Right cardiac atrium (tissue), 5 donors: ENCODE measurements around the gene SLC22A1. TPM values are rescaled to one million over a fixed set of nuclear protein-coding genes. Genes with fewer than 3 reads are reported as not detected.
A peak's percentile ranks its signal among the peaks of the same experiment; 100 is the strongest.

Experiments used
- ATAC-seq, 2 donors: fragments of 200-7000 bp; cut with Tn5 transposase; one replicate each; pipeline versions ENCODE4 v1.8.0 to v1.9.1; 2020; ENCODE audit warnings: moderate library complexity in 2 of 2, mild to moderate bottlenecking in 1 of 2
- DNase-seq, 3 donors: peaks; one replicate each; pipeline ENCODE4 v3.0.0-alpha.2; 2020
- H3K27ac ChIP-seq: one replicate; pipeline ENCODE4 v1.5.1; 2013; ENCODE audit warnings: mild to moderate bottlenecking, low read length, control low read depth, moderate library complexity
- H3K27me3 ChIP-seq: one replicate; pipeline ENCODE4 v1.6.1; 2013; ENCODE audit not compliant: control insufficient read depth, insufficient read depth
- H3K4me1 ChIP-seq: one replicate; pipeline ENCODE4 v1.6.1; 2013; ENCODE audit warnings: low read length; ENCODE audit not compliant: control insufficient read depth, insufficient read depth
- H3K4me3 ChIP-seq: one replicate; pipeline ENCODE4 v1.5.1; 2013; ENCODE audit warnings: low read length, control low read depth
- H3K9me3 ChIP-seq: one replicate; pipeline ENCODE4 v1.6.1; 2013; ENCODE audit warnings: low read length; ENCODE audit not compliant: control insufficient read depth
- WGBS: extraction: QIAGEN DNeasy Blood & Tissue Kit; methylation state at CpG from one replicate; pipeline ENCODE4 v1.1.7; 2013; 5-methylcytosine and 5-hydroxymethylcytosine counted together
- intact Hi-C, 4 donors: fragments of 100-400 bp; cut with DNase I; formaldehyde crosslinking; loops; one replicate each; pipeline versions ENCODE4 v1.11.0 to v1.14.0; 2022 to 2023
- polyA plus RNA-seq: library from polyadenylated mRNA; stranded (reverse); fragments of 200-250 nt; gene quantifications from one replicate; pipeline ENCODE4 v1.2.3, GENCODE V29; 2013
- total RNA-seq, 4 donors: library from RNA; stranded (reverse); fragmentation: NEBNext Ultra II Directional; extraction: Animal tissue kit (Norgen Biotek cat#: 25700); gene quantifications; one replicate each; pipeline ENCODE4 v1.2.1, GENCODE V29; 2021
- donor health status: healthy with polysubstance abuse.
- donor health status: DM: no; HTN: yes; CAD: no.
- donor health status: DM: no; HTN: no; CAD: no.
- donor health status: DM: no; HTN: yes; CAD: no; lungs with severe emphysema.
- donor health status: DM: yes; HTN: yes; CAD: no.

SLC22A1 gene
- total and polyA plus RNA-seq, 5 donors: 0.21 to 0.97 (median 0.45) TPM; not detected in 1

GRCh38 chr6:160093946-160094345 is 27.7 kb upstream of the SLC22A1 start:
- ATAC-seq (no peak), DNase-seq (no peak)
- Histone ChIP-seq H3K27me3 (no peaks in the 10 kb centered on the region), H3K9me3 (no peaks in the 10 kb centered on the region), H3K27ac (no peak overlapping the region), H3K4me3 (no peak overlapping the region), H3K4me1 (no peaks in the 10 kb centered on the region)
- 95% methylated on average over 4 of the region's 4 CpGs for WGBS
- intact Hi-C loops: no loop called here

GRCh38 chr6:160095146-160095845 is 26.3 kb upstream of the SLC22A1 start:
- Histone ChIP-seq H3K4me1 (no peaks in the 10 kb centered on the region), H3K27me3 (no peaks in the 10 kb centered on the region), H3K4me3 (no peak overlapping the region), H3K9me3 (no peaks in the 10 kb centered on the region), H3K27ac (no peak overlapping the region)
- ATAC-seq (no peak), DNase-seq (no peak)
- 91% methylated on average over 8 of the region's 8 CpGs for WGBS
- intact Hi-C loops: no loop called here

GRCh38 chr6:160101277-160102205 is 20.1 kb upstream of the SLC22A1 start:
- ATAC-seq: peak in 1 of 2 donors; percentile 29
- intact Hi-C loops: no loop called here
- Histone ChIP-seq H3K4me3 (no peak overlapping the region), H3K27ac (no peak overlapping the region), H3K27me3 (no peaks in the 10 kb centered on the region), H3K9me3 (no peaks in the 10 kb centered on the region), H3K4me1 (no peaks in the 10 kb centered on the region)
- WGBS: 65% methylated on average over 23 of the region's 23 CpGs
- peak in 2 of 3 donors; percentile 37 to 64 for DNase-seq

GRCh38 chr6:160102399-160102798 is 19.2 kb upstream of the SLC22A1 start:
- WGBS: 91% methylated on average over 16 of the region's 16 CpGs
- no peak overlapping the region for H3K27ac ChIP-seq
- DNase-seq (peak in 1 of 3 donors; percentile 35), ATAC-seq (no peak)
- no peaks in the 10 kb centered on the region for H3K27me3 ChIP-seq
- H3K4me1 ChIP-seq: no peaks in the 10 kb centered on the region
- H3K4me3 ChIP-seq: no peak overlapping the region
- intact Hi-C loops: no loop called here
- no peaks in the 10 kb centered on the region for H3K9me3 ChIP-seq

GRCh38 chr6:160102956-160103824 is 18.4 kb upstream of the SLC22A1 start:
- WGBS: 84% methylated on average over 14 of the region's 14 CpGs
- Histone ChIP-seq H3K4me3 (no peak overlapping the region), H3K27me3 (no peaks in the 10 kb centered on the region), H3K27ac (no peak overlapping the region), H3K9me3 (no peaks in the 10 kb centered on the region), H3K4me1 (no peaks in the 10 kb centered on the region)
- intact Hi-C loops: no loop called here
- ATAC-seq (peak in 1 of 2 donors; percentile 42), DNase-seq (peak in 1 of 3 donors; percentile 42)

GRCh38 chr6:160103825-160104100 is 17.9 kb upstream of the SLC22A1 start:
- no peak overlapping the region for H3K4me3 ChIP-seq
- intact Hi-C loops: no loop called here
- 66% methylated on average over 7 of the region's 7 CpGs for WGBS
- ATAC-seq (peak in 1 of 2 donors; percentile 56), DNase-seq (peak in 1 of 3 donors; percentile 67)
- H3K4me1 ChIP-seq: no peaks in the 10 kb centered on the region
- no peaks in the 10 kb centered on the region for H3K9me3 ChIP-seq
- H3K27ac ChIP-seq: no peak overlapping the region
- no peaks in the 10 kb centered on the region for H3K27me3 ChIP-seq

- intact Hi-C loops: no loop called here
- ATAC-seq (no peak), DNase-seq (peak in 1 of 3 donors; percentile 22)
- no peaks in the 10 kb centered on the region for H3K27me3 ChIP-seq
- no peaks in the 10 kb centered on the region for H3K9me3 ChIP-seq
- no peak overlapping the region for H3K27ac ChIP-seq
- WGBS: 94% methylated on average over 20 of the region's 20 CpGs
- H3K4me1 ChIP-seq: no peaks in the 10 kb centered on the region
- no peak overlapping the region for H3K4me3 ChIP-seq
Measured at GRCh38 chr6:160104821-160105517, 16.6 kb upstream of the SLC22A1 start.

GRCh38 chr6:160106010-160106409 is 15.6 kb upstream of the SLC22A1 start:
- no peaks in the 10 kb centered on the region for H3K4me1 ChIP-seq
- no peak for ATAC-seq
- no peaks in the 10 kb centered on the region for H3K27me3 ChIP-seq
- no peak overlapping the region for H3K27ac ChIP-seq
- H3K9me3 ChIP-seq: no peaks in the 10 kb centered on the region
- intact Hi-C loops: no loop called here
- H3K4me3 ChIP-seq: no peak overlapping the region
- DNase-seq: no peak
- WGBS: 96% methylated on average over 14 of the region's 14 CpGs

- Histone ChIP-seq H3K27ac (no peak overlapping the region), H3K4me1 (no peaks in the 10 kb centered on the region), H3K27me3 (no peaks in the 10 kb centered on the region), H3K9me3 (no peaks in the 10 kb centered on the region), H3K4me3 (no peak overlapping the region)
- intact Hi-C loops: no loop called here
- ATAC-seq: no peak
- 92% methylated on average over 4 of the region's 4 CpGs for WGBS
- no peak for DNase-seq
Measured at GRCh38 chr6:160106701-160107100, 14.9 kb upstream of the SLC22A1 start.

- intact Hi-C loops: no loop called here
- DNase-seq (no peak), ATAC-seq (no peak)
- H3K27ac ChIP-seq: no peak overlapping the region
- WGBS: 97% methylated on average over 5 of the region's 5 CpGs
- H3K27me3 ChIP-seq: no peaks in the 10 kb centered on the region
- H3K4me1 ChIP-seq: no peaks in the 10 kb centered on the region
- H3K9me3 ChIP-seq: no peaks in the 10 kb centered on the region
- no peak overlapping the region for H3K4me3 ChIP-seq
Measured at GRCh38 chr6:160108077-160108476, 13.5 kb upstream of the SLC22A1 start.
